Suppressor macrophage treated with lipopolysaccharide for 4 hours (primary cell): ENCODE measurements around the gene PARN.
"Not testable (repeated sequence)": the region's sequence is repeated elsewhere in the genome, so short reads cannot be mapped to it uniquely, and the experiment has no call there.

Experiments used
- DNase-seq: peaks from one replicate; pipeline ENCODE4 v3.0.0-alpha.2; 2020

Gene PARN

GRCh38 chr16:14630620-14631330, 715 bp upstream of the PARN start:
- not testable (repeated sequence) for DNase-seq

- peak; percentile 6 for DNase-seq
These were observed 495 bp downstream of the PARN start for GRCh38 chr16:14629612-14629918.

- no peak for DNase-seq
These were observed 1.1 kb downstream of the PARN start for GRCh38 chr16:14628806-14629611.

GRCh38 chr16:14627078-14627477, 3.0 kb downstream of the PARN start:
- no peak for DNase-seq

- no peak for DNase-seq
These were observed 11.5 kb downstream of the PARN start for GRCh38 chr16:14618566-14618965.

GRCh38 chr16:14616280-14616679, 13.8 kb downstream of the PARN start:
- no peak for DNase-seq

GRCh38 chr16:14613991-14614390, 16.1 kb downstream of the PARN start:
- DNase-seq, result no peak

GRCh38 chr16:14611660-14612059, 18.4 kb downstream of the PARN start:
- DNase-seq, result no peak

GRCh38 chr16:14609716-14610115, 20.3 kb downstream of the PARN start:
- DNase-seq, result no peak

- DNase-seq, result no peak
These were observed 21.5 kb downstream of the PARN start for GRCh38 chr16:14608604-14609003.

- no peak for DNase-seq
These were observed 21.9 kb downstream of the PARN start for GRCh38 chr16:14608111-14608566.

GRCh38 chr16:14606102-14606501, 24.0 kb downstream of the PARN start:
- DNase-seq, result no peak

GRCh38 chr16:14602443-14602963, 27.6 kb downstream of the PARN start:
- DNase-seq, result no peak

- DNase-seq, result peak; percentile 10
These were observed 29.9 kb downstream of the PARN start for GRCh38 chr16:14600164-14600563.

- no peak for DNase-seq
These were observed 43.3 kb downstream of the PARN start for GRCh38 chr16:14586637-14587305.

GRCh38 chr16:14585287-14585686, 44.8 kb downstream of the PARN start:
- DNase-seq, result no peak

GRCh38 chr16:14580926-14581325, 49.1 kb downstream of the PARN start:
- not testable (repeated sequence) for DNase-seq

- no peak for DNase-seq
These were observed 50.8 kb downstream of the PARN start for GRCh38 chr16:14579266-14579665.

GRCh38 chr16:14576532-14576931, 53.5 kb downstream of the PARN start:
- DNase-seq, result no peak

GRCh38 chr16:14576069-14576468, 54.0 kb downstream of the PARN start:
- no peak for DNase-seq

- DNase-seq, result not testable (repeated sequence)
These were observed 55.2 kb downstream of the PARN start for GRCh38 chr16:14574698-14575415.

- no peak for DNase-seq
These were observed 57.5 kb downstream of the PARN start for GRCh38 chr16:14572535-14572934.

- no peak for DNase-seq
These were observed 60.8 kb downstream of the PARN start for GRCh38 chr16:14569213-14569612.
